Testis (tissue), 3 donors: ENCODE results near the gene NLGN1. TPM values are rescaled to one million over a fixed set of nuclear protein-coding genes. Genes with fewer than 3 reads are reported as not detected.

Source experiments
- DNase-seq: peaks from one replicate; pipeline ENCODE4 v3.0.0-alpha.2; 2019
- H3K27ac ChIP-seq, 2 donors: fragments of 200-600 bp; sonication (generic); one replicate each; pipeline ENCODE4 v1.5.1; 2019
- H3K27me3 ChIP-seq: fragments of 200-600 bp; sonication (generic); one replicate; pipeline ENCODE4 v1.5.1; 2019
- H3K36me3 ChIP-seq: fragments of 200-600 bp; sonication (generic); one replicate; pipeline ENCODE4 v1.5.1; 2017; ENCODE audit warnings: low read depth; ENCODE audit errors: missing control alignments
- H3K4me1 ChIP-seq: fragments of 200-600 bp; sonication (generic); one replicate; pipeline ENCODE4 v1.5.1; 2019
- H3K4me3 ChIP-seq, 2 donors: fragments of 200-600 bp; sonication (generic); one replicate each; pipeline ENCODE4 v1.5.1; 2017 to 2019
- H3K9me3 ChIP-seq: fragments of 200-600 bp; sonication (generic); one replicate; pipeline ENCODE4 v1.5.1; 2017
- POLR2A ChIP-seq: fragments of 450-650 bp; IDR thresholded peaks from one replicate; pipeline ENCODE4 v1.6.1; 2017; ENCODE audit warnings: antibody characterized with exemption, mild to moderate bottlenecking, moderate library complexity
- WGBS, 2 donors: methylation state at CpG; one replicate each; pipeline ENCODE4 v1.1.5; 2018; 5-methylcytosine and 5-hydroxymethylcytosine counted together
- intact Hi-C: fragments of 100-400 bp; cut with DNase I; formaldehyde crosslinking; loops from one replicate; pipeline ENCODE4 v1.15.1; 2023; ENCODE audit warnings: low total_unique reads
- polyA plus RNA-seq: library from polyadenylated mRNA; stranded (reverse); fragments of 350-450 nt; fragmentation: Illumina TruSeq; extraction: RNeasy Lipid Tissue Mini Kit (QIAGEN cat#74804); gene quantifications from one replicate; pipeline ENCODE4 v1.2.3, GENCODE V29; 2014; ENCODE audit warnings: low read depth, low replicate concordance; ENCODE audit not compliant: insufficient read depth
- total RNA-seq, 2 donors: library from RNA; depleted of rRNA; stranded (reverse); fragments of >200 nt; gene quantifications; one replicate each; pipeline ENCODE4 v1.2.3, GENCODE V29; 2016
- TF ChIP-seq, protein P1 (sequence below), 3 experiments: fragments of 450-650 bp in 2 of 3; fragments of 200-600 bp in 1 of 3; sonication (generic) in 1 of 3; IDR thresholded peaks; one replicate each; pipeline ENCODE4 v1.5.1; 2016 to 2019; ENCODE audit warnings: antibody characterized with exemption in 3 of 3, mild to moderate bottlenecking in 2 of 3, moderate library complexity in 1 of 3

NLGN1 gene
- total and polyA plus RNA-seq, 3 donors from 2014 or later, result 10.6 to 19.2 (median 15.5) TPM

DNA sequence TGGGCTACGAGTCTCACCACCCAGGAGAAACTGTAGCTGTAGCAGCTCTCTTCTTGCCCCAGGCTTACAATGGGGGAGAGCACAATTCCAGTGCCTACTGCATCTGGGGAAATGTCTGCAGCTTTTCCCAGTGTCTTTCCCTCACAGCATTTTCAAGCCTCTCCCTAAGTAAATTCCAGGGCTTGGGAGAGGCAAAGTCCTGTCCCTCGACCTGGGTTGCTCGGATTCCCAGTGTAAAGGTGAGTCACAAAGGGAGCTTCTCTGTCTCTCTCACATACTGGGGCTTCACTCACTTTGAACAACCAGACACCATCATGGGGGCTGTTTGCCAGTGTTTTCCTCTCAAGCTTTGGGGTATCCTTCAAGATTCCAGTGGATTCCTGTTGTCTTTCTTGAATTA, 772.2 kb downstream of the NLGN1 start:
- 88 to 93% methylated on average over 3 of the region's 3 CpGs for WGBS, 2 donors
- Histone ChIP-seq H3K27ac (no peak overlapping the region), H3K36me3 (no peaks in the 10 kb centered on the region), H3K9me3 (no peaks in the 10 kb centered on the region), H3K4me1 (no peaks in the 10 kb centered on the region), H3K27me3 (no peaks in the 10 kb centered on the region), H3K4me3 (no peak overlapping the region)
- DNase-seq, result no peak
- intact Hi-C loops, result no loop called here
- TF ChIP-seq, protein P1, sequence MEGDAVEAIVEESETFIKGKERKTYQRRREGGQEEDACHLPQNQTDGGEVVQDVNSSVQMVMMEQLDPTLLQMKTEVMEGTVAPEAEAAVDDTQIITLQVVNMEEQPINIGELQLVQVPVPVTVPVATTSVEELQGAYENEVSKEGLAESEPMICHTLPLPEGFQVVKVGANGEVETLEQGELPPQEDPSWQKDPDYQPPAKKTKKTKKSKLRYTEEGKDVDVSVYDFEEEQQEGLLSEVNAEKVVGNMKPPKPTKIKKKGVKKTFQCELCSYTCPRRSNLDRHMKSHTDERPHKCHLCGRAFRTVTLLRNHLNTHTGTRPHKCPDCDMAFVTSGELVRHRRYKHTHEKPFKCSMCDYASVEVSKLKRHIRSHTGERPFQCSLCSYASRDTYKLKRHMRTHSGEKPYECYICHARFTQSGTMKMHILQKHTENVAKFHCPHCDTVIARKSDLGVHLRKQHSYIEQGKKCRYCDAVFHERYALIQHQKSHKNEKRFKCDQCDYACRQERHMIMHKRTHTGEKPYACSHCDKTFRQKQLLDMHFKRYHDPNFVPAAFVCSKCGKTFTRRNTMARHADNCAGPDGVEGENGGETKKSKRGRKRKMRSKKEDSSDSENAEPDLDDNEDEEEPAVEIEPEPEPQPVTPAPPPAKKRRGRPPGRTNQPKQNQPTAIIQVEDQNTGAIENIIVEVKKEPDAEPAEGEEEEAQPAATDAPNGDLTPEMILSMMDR (IDR thresholded peaks at IDR 0.05), result no peak
- TF ChIP-seq POLR2A, result no peak

DNA sequence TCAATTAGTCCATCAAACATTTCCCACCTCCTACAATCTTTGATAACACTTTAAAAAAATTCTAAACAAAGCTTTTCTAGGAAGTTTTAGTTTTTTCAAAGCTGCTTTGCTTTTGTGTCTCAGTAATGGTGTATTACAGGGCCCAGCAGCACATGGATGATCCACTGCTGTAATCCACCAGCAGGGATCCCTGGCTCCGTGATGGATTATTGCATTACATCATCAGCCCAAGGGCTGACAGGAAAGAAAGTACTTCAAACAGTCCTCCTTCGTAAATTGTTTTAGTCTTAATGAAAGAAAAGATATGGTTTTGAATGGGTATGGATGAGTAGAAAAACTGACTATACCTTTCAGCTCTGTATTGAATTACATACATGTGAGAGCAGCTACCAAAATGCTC, 772.7 kb downstream of the NLGN1 start:
- no peaks in the 10 kb centered on the region for H3K27me3 ChIP-seq

DNA sequence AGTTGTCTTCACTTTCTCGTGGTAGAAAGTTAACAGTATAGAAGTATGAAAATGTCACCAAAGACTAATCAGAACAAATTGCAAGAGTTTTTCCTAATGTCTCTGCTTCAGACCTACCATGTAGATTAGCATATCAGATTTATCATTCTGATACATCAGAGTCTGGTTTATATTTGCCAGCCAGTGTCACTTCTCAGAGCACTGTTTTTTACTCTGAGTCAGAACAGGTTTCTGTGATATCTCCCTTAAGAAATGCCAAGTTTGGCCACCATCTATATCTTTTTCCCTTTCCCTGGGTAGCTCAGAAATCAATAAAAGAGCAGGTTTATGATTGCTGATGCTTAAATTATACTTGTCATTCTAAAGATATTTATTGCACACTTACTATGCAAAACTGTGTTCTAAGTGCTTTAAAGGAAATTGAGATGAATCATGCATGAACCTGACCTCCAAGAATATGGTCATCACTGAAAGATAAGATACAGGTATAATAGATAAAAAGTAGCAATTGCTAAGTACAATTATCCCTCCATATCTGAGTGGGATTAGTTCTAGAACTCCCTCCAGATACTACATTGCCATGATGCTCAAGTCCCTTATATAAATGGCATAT, 788.9 kb downstream of the NLGN1 start:
- no peaks in the 10 kb centered on the region for H3K9me3 ChIP-seq
- TF ChIP-seq POLR2A, result no peak
- TF ChIP-seq, protein P1 (IDR thresholded peaks at IDR 0.05), result no peak
- no peaks in the 10 kb centered on the region for H3K27me3 ChIP-seq
- intact Hi-C loops, result no loop called here
- no peaks in the 10 kb centered on the region for H3K36me3 ChIP-seq
- H3K4me3 ChIP-seq, result no peak overlapping the region
- no peak overlapping the region for H3K27ac ChIP-seq
- no peaks in the 10 kb centered on the region for H3K4me1 ChIP-seq
- DNase-seq, result no peak
- 95 to 100% methylated on average over 1 of the region's 1 CpG for WGBS, 2 donors

More for the DNA sequence above, 772.7 kb downstream of the NLGN1 start:
- Histone ChIP-seq H3K36me3 (no peaks in the 10 kb centered on the region), H3K4me3 (no peak overlapping the region), H3K27ac (no peak overlapping the region), H3K9me3 (no peaks in the 10 kb centered on the region), H3K4me1 (no peaks in the 10 kb centered on the region)
- no peak for TF ChIP-seq POLR2A
- TF ChIP-seq, protein P1 (IDR thresholded peaks at IDR 0.05), result no peak
- WGBS, 2 donors, result 79 to 88% methylated on average over 2 of the region's 2 CpGs
- no peak for DNase-seq
- intact Hi-C loops, result no loop called here

DNA sequence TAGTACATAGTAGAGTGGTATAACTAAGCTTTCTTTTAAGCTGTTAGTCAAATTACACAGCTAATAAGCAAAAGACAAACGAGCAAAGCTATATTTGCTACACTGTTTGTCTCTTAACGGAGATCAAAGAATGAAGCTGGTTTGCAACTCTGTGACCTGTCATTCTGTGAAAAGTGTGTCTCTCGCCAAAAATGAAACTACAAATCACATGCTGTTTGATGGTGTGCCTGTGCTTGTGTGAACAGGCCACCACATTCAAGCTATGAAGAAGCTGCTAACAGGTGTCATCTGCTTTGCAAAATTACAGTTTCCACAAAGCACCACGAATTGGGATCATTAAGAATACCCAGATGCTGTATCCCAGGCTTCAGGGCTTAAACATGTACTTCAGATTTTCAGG, 793.8 kb downstream of the NLGN1 start:
- Histone ChIP-seq H3K36me3 (no peaks in the 10 kb centered on the region), H3K27me3 (no peaks in the 10 kb centered on the region), H3K9me3 (no peaks in the 10 kb centered on the region), H3K4me3 (no peak overlapping the region), H3K27ac (no peak overlapping the region), H3K4me1 (no peaks in the 10 kb centered on the region)
- DNase-seq, result no peak
- 42 to 54% methylated on average over 4 of the region's 4 CpGs for WGBS, 2 donors
- TF ChIP-seq, protein P1 (IDR thresholded peaks at IDR 0.05), result no peak
- no peak for TF ChIP-seq POLR2A
- intact Hi-C loops, result no loop called here

DNA sequence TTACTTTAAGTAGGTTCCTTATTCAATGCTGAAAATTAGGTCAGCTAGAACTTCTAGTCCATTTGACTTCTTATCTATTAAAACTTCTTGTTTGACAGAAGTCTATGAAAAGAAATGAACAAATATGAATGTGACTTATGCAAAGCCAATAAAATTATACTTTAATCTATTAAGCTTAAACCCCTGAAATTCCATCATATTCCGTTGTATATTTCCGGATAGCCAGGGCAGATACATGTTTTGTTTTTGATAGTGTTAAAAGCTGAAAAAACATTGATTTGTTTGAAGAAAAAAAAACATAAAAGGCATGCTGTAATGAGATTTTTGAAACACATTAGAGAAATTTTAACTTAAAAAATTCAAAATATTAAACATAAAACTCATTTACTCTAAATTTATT, 794.4 kb downstream of the NLGN1 start:
- no peaks in the 10 kb centered on the region for H3K36me3 ChIP-seq
- 43 to 80% methylated on average over 2 of the region's 2 CpGs for WGBS, 2 donors
- no peaks in the 10 kb centered on the region for H3K4me1 ChIP-seq
- no peak for DNase-seq
- H3K4me3 ChIP-seq, result no peak overlapping the region
- intact Hi-C loops, result no loop called here
- H3K27ac ChIP-seq, result no peak overlapping the region
- H3K27me3 ChIP-seq, result no peaks in the 10 kb centered on the region
- H3K9me3 ChIP-seq, result no peaks in the 10 kb centered on the region
- TF ChIP-seq, protein P1 (IDR thresholded peaks at IDR 0.05), result no peak
- no peak for TF ChIP-seq POLR2A
